IMR-90 (cell line): Measurements from ENCODE around the gene LGALS12. TPM values are rescaled to one million over a fixed set of nuclear protein-coding genes. Genes with fewer than 3 reads are reported as not detected.

Experiments used
- ATAC-seq: fragments of 200-7000 bp; cut with Tn5 transposase; 2 replicates; pipeline ENCODE4 v1.9.1; 2020; ENCODE audit warnings: low read depth, mild to moderate bottlenecking, moderate library complexity
- BruUV-seq: library from RNA; stranded (reverse); fragments of 400-500 nt; replicated peaks from 2 replicates; lab custom pipeline; 2021; lab: Mats Ljungman, UMichigan
- CTCF ChIA-PET: fragments of 300-600 bp; formaldehyde crosslinking; extraction: SDS; loops from one replicate; lab custom pipeline; 2021; ENCODE audit warnings: antibody characterized with exemption; lab: Yijun Ruan, JAX
- POLR2A ChIA-PET: fragments of 300-600 bp; sonication (Branson Sonifier 250); formaldehyde crosslinking; loops from one replicate; lab custom pipeline; 2022; ENCODE audit warnings: antibody characterized with exemption; ENCODE audit not compliant: unreplicated experiment; lab: Charles Lee
- DNase-seq: peaks from one replicate; pipeline ENCODE4 v3.0.0; 2013
- H2AFZ ChIP-seq: replicated peaks from 2 replicates; pipeline ENCODE3; 2013; ENCODE audit warnings: low read length, mild to moderate bottlenecking; ENCODE audit not compliant: poor library complexity
- H2AK5ac ChIP-seq: 2 replicates; pipeline ENCODE4 v1.6.1; 2013; ENCODE audit warnings: low read depth, low read length, inconsistent platforms
- H2AK9ac ChIP-seq: replicated peaks from 2 replicates; pipeline ENCODE3; 2013; ENCODE audit warnings: mild to moderate bottlenecking, low read depth, low read length, moderate library complexity; ENCODE audit not compliant: poor library complexity
- H2BK120ac ChIP-seq: 2 replicates; pipeline ENCODE4 v1.6.1; 2013; ENCODE audit warnings: low read depth, low read length, inconsistent platforms
- H2BK15ac ChIP-seq: 3 replicates; pipeline ENCODE4 v1.6.1; 2013; ENCODE audit warnings: low read depth, low read length, inconsistent platforms
- H2BK20ac ChIP-seq: 2 replicates; pipeline ENCODE4 v1.6.1; 2013; ENCODE audit warnings: low read depth, mild to moderate bottlenecking, inconsistent platforms, low read length, moderate library complexity
- H2BK5ac ChIP-seq: 2 replicates; pipeline ENCODE4 v1.6.1; 2013; ENCODE audit warnings: mild to moderate bottlenecking, low read depth, low read length, inconsistent platforms; ENCODE audit not compliant: poor library complexity, severe bottlenecking
- H3K14ac ChIP-seq: replicated peaks from 2 replicates; pipeline ENCODE4 v1.6.1; 2013; ENCODE audit warnings: low read depth, low read length, inconsistent platforms
- H3K18ac ChIP-seq: 2 replicates; pipeline ENCODE4 v1.6.1; 2013; ENCODE audit warnings: low read depth, low read length, control low read depth
- H3K23ac ChIP-seq: 2 replicates; pipeline ENCODE4 v1.6.1; 2013; ENCODE audit warnings: low read depth, low read length, inconsistent platforms
- H3K27ac ChIP-seq: 2 replicates; pipeline ENCODE4 v1.5.1; 2013; ENCODE audit warnings: mild to moderate bottlenecking, control low read depth, low read length; ENCODE audit not compliant: insufficient read depth
- H3K27me3 ChIP-seq: 2 replicates; pipeline ENCODE4 v1.6.1; 2013; ENCODE audit warnings: low read length; ENCODE audit not compliant: control insufficient read depth, insufficient read depth
- H3K36me3 ChIP-seq: 2 replicates; pipeline ENCODE4 v1.6.1; 2013; ENCODE audit warnings: low read length, mixed read lengths; ENCODE audit not compliant: control insufficient read depth, insufficient read depth
- H3K4ac ChIP-seq: 2 replicates; pipeline ENCODE4 v1.6.1; 2013; ENCODE audit warnings: low read depth, low read length, inconsistent platforms
- H3K4me1 ChIP-seq: 2 replicates; pipeline ENCODE4 v1.6.1; 2013; ENCODE audit warnings: low read length, mixed read lengths; ENCODE audit not compliant: control insufficient read depth, insufficient read depth
- H3K4me2 ChIP-seq: 2 replicates; pipeline ENCODE4 v1.6.1; 2013; ENCODE audit warnings: low read depth, mild to moderate bottlenecking, control low read depth, low read length, moderate library complexity
- H3K4me3 ChIP-seq: 2 replicates; pipeline ENCODE4 v1.5.1; 2013; ENCODE audit warnings: low read depth, mild to moderate bottlenecking, control low read depth, low read length, moderate library complexity; ENCODE audit not compliant: insufficient read depth
- H3K56ac ChIP-seq: 2 replicates; pipeline ENCODE4 v1.6.1; 2013; ENCODE audit warnings: low read length, inconsistent platforms; ENCODE audit not compliant: insufficient read depth; ENCODE audit errors: extremely low read depth
- H3K79me1 ChIP-seq, 2 experiments: 2 replicates each; pipeline ENCODE4 v1.6.1; 2013; ENCODE audit warnings: low read length in 2 of 2, inconsistent platforms in 1 of 2, low read depth in 1 of 2
- H3K9ac ChIP-seq: 2 replicates; pipeline ENCODE4 v1.6.1; 2013; ENCODE audit warnings: low read depth, low read length, control low read depth
- H3K9me1 ChIP-seq: 2 replicates; pipeline ENCODE4 v1.6.1; 2013; ENCODE audit warnings: low read length, inconsistent platforms; ENCODE audit not compliant: insufficient read depth
- H3K9me3 ChIP-seq: 2 replicates; pipeline ENCODE4 v1.6.1; 2013; ENCODE audit warnings: low read length; ENCODE audit not compliant: control insufficient read depth, insufficient read depth
- H4K20me1 ChIP-seq: 2 replicates; pipeline ENCODE4 v1.6.1; 2013; ENCODE audit warnings: low read length, inconsistent platforms; ENCODE audit not compliant: insufficient read depth
- H4K5ac ChIP-seq: 2 replicates; pipeline ENCODE4 v1.6.1; 2013; ENCODE audit warnings: mild to moderate bottlenecking, low read depth, low read length, control low read depth
- H4K8ac ChIP-seq, 2 experiments: 2 replicates each; pipeline ENCODE4 v1.6.1; 2013; ENCODE audit warnings: low read depth in 2 of 2, low read length in 2 of 2, control low read depth in 1 of 2, inconsistent platforms in 1 of 2
- H4K91ac ChIP-seq: 2 replicates; pipeline ENCODE4 v1.6.1; 2013; ENCODE audit warnings: low read depth, low read length, inconsistent platforms; ENCODE audit not compliant: insufficient read depth
- CEBPB ChIP-seq: IDR thresholded peaks from 2 replicates; pipeline ENCODE4 v1.6.1; 2012; ENCODE audit warnings: low read depth, low read length, improper control_type of control experiment
- CHD1 ChIP-seq: IDR thresholded peaks from 2 replicates; pipeline ENCODE4 v1.6.1; 2012; ENCODE audit warnings: low read depth, low read length, improper control_type of control experiment
- FOS ChIP-seq: fragments of 150-350 bp; IDR thresholded peaks from 2 replicates; pipeline ENCODE4 v1.6.1; 2016; ENCODE audit warnings: low read depth, low read length
- MAFK ChIP-seq: IDR thresholded peaks from 2 replicates; pipeline ENCODE4 v1.6.1; 2012; ENCODE audit warnings: low read depth, low read length, improper control_type of control experiment
- MAZ ChIP-seq: IDR thresholded peaks from 2 replicates; pipeline ENCODE4 v1.6.1; 2012; ENCODE audit warnings: low read depth, mild to moderate bottlenecking, low read length, improper control_type of control experiment, moderate library complexity, borderline replicate concordance
- MXI1 ChIP-seq: IDR thresholded peaks from 2 replicates; pipeline ENCODE4 v1.6.1; 2012; ENCODE audit warnings: low read depth, mild to moderate bottlenecking, low read length, moderate library complexity, borderline replicate concordance
- NFE2L2 ChIP-seq: fragments of 150-350 bp; IDR thresholded peaks from 2 replicates; pipeline ENCODE4 v1.6.1; 2016; ENCODE audit warnings: low read depth, mild to moderate bottlenecking, low read length
- POLR2A ChIP-seq: IDR thresholded peaks from 2 replicates; pipeline ENCODE4 v1.6.1; 2012; ENCODE audit warnings: mild to moderate bottlenecking, low read depth, low read length
- RAD21 ChIP-seq: IDR thresholded peaks from 2 replicates; pipeline ENCODE4 v1.6.1; 2012; ENCODE audit warnings: low read length, improper control_type of control experiment
- RCOR1 ChIP-seq: IDR thresholded peaks from 2 replicates; pipeline ENCODE4 v1.6.1; 2012; ENCODE audit warnings: mild to moderate bottlenecking, low read length, improper control_type of control experiment; ENCODE audit not compliant: insufficient replicate concordance
- RFX5 ChIP-seq: IDR thresholded peaks from 2 replicates; pipeline ENCODE4 v1.8.0; 2012; ENCODE audit warnings: low read depth, mild to moderate bottlenecking, low read length, moderate library complexity
- SMC3 ChIP-seq: fragments of 150-350 bp; IDR thresholded peaks from 2 replicates; pipeline ENCODE4 v1.6.1; 2016; ENCODE audit warnings: low read depth, mild to moderate bottlenecking, antibody characterized with exemption, low read length, moderate library complexity
- WGBS, 2 experiments: methylation state at CpG; one replicate each; pipeline versions ENCODE4 v1.1.5 to v1.1.7; 2013; ENCODE audit warnings: missing lambda C conversion rate in 2 of 2; ENCODE audit not compliant: insufficient read length in 1 of 2; ENCODE audit errors: extremely low coverage in 2 of 2; 5-methylcytosine and 5-hydroxymethylcytosine counted together
- dilution Hi-C: fragments of 300-500 bp; cut with HindIII; formaldehyde crosslinking; loops from one replicate; pipeline ENCODE4 v1.14.3; 2018; ENCODE audit warnings: low sequenced_read_pairs; ENCODE audit not compliant: unreplicated experiment
- in situ Hi-C: fragments of 300-500 bp; cut with MboI; formaldehyde crosslinking; loops from 3 replicates; pipeline ENCODE4 v1.14.3; 2019; ENCODE audit warnings: low sequenced_read_pairs, inconsistent platforms, mixed read lengths
- intact Hi-C: fragments of 100-400 bp; cut with micrococcal nuclease; formaldehyde crosslinking; loops from 2 replicates; pipeline ENCODE4 v1.10.0; 2022
- polyA plus RNA-seq, 3 experiments: library from polyadenylated mRNA; depleted of rRNA; stranded (reverse); fragments of >200 nt; gene quantifications; 2 replicates each; pipeline ENCODE4 v1.2.3, GENCODE V29; 2012; ENCODE audit warnings: low replicate concordance in 1 of 3
- total RNA-seq: library from RNA; depleted of rRNA; stranded (reverse); fragments of >200 nt; gene quantifications from 2 replicates; pipeline ENCODE4 v1.2.3, GENCODE V29; 2012
- TF ChIP-seq, protein P1 (sequence below): fragments of 150-350 bp; IDR thresholded peaks from 2 replicates; pipeline ENCODE4 v1.6.1; 2017; ENCODE audit warnings: mild to moderate bottlenecking, antibody characterized with exemption, low read length, low read depth
- TF ChIP-seq, protein P2 (sequence below): fragments of 150-350 bp; IDR thresholded peaks from 2 replicates; pipeline ENCODE4 v1.6.1; 2016; ENCODE audit warnings: low read depth, mild to moderate bottlenecking, low read length, moderate library complexity, borderline replicate concordance
- TF ChIP-seq, protein P3 (sequence below): conservative IDR thresholded peaks from 2 replicates; pipeline ENCODE4 v1.5.1; 2012; ENCODE audit warnings: mild to moderate bottlenecking, low read depth, low read length, improper control_type of control experiment

Gene LGALS12
- total and polyA plus RNA-seq, 2 of the 4 experiments (the other 2 are of a cell fraction): not detected

DNA sequence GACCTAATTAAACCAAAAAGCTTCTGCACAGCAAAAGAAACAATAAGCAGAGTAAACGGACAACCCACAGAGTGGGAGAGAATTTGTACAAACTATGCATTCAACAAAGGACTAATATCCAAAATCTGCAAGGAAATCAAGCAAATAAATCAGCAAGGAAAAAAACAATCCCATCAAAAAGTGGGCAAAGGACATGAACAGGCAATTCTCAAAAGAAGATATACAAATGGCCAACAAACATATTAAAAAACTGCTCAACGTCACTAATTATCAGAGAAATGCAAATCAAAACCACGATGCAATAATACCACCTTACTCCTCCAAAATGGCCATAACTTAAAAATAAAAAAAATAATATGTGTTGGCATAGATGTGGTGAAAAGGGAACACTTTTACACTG, 20.1 kb upstream of the LGALS12 start:
- Histone ChIP-seq H3K4me2 (no peak overlapping the region), H4K91ac (no peak overlapping the region), H2BK5ac (no peak overlapping the region), H3K79me1 (no peaks in the 10 kb centered on the region), H4K20me1 (no peaks in the 10 kb centered on the region), H3K9me1 (no peaks in the 10 kb centered on the region), H3K27me3 (peaks cover 18% of the 10 kb centered on the region), H2AK5ac (no peak overlapping the region), H3K4me3 (no peak overlapping the region), H2AFZ (no peak overlapping the region), H2BK120ac (no peak overlapping the region), H3K9ac (no peak overlapping the region), H3K4ac (no peak overlapping the region), H3K23ac (no peak overlapping the region), H3K4me1 (no peaks in the 10 kb centered on the region), H3K14ac (no peak overlapping the region), H3K27ac (no peak overlapping the region), H3K18ac (no peak overlapping the region), H3K9me3 (no peaks in the 10 kb centered on the region), H4K8ac (no peak overlapping the region), H2BK15ac (no peak overlapping the region), H2BK20ac (no peak overlapping the region), H2AK9ac (no peak overlapping the region), H3K56ac (no peak overlapping the region), H4K5ac (no peak overlapping the region), H3K36me3 (no peaks in the 10 kb centered on the region)
- intact Hi-C loops (no loop called here), in situ Hi-C loops (loop anchor here (25.0 kb wide), 1 partner anchor 452 kb away; the partner anchor contains the start of gene NAA40), dilution Hi-C loops (no loop called here)
- TF ChIP-seq MXI1: no peak
- TF ChIP-seq POLR2A: no peak
- no peak for TF ChIP-seq RCOR1
- no peak for TF ChIP-seq CEBPB
- no peak for TF ChIP-seq RAD21
- TF ChIP-seq, protein P1, sequence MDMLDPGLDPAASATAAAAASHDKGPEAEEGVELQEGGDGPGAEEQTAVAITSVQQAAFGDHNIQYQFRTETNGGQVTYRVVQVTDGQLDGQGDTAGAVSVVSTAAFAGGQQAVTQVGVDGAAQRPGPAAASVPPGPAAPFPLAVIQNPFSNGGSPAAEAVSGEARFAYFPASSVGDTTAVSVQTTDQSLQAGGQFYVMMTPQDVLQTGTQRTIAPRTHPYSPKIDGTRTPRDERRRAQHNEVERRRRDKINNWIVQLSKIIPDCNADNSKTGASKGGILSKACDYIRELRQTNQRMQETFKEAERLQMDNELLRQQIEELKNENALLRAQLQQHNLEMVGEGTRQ: no peak
- no peak for TF ChIP-seq SMC3
- TF ChIP-seq RFX5: no peak
- TF ChIP-seq NFE2L2: no peak
- TF ChIP-seq FOS: no peak
- no peak for TF ChIP-seq MAFK
- no peak for TF ChIP-seq MAZ
- TF ChIP-seq, protein P2, sequence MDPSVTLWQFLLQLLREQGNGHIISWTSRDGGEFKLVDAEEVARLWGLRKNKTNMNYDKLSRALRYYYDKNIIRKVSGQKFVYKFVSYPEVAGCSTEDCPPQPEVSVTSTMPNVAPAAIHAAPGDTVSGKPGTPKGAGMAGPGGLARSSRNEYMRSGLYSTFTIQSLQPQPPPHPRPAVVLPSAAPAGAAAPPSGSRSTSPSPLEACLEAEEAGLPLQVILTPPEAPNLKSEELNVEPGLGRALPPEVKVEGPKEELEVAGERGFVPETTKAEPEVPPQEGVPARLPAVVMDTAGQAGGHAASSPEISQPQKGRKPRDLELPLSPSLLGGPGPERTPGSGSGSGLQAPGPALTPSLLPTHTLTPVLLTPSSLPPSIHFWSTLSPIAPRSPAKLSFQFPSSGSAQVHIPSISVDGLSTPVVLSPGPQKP: no peak
- TF ChIP-seq CHD1: no peak
- TF ChIP-seq, protein P3, sequence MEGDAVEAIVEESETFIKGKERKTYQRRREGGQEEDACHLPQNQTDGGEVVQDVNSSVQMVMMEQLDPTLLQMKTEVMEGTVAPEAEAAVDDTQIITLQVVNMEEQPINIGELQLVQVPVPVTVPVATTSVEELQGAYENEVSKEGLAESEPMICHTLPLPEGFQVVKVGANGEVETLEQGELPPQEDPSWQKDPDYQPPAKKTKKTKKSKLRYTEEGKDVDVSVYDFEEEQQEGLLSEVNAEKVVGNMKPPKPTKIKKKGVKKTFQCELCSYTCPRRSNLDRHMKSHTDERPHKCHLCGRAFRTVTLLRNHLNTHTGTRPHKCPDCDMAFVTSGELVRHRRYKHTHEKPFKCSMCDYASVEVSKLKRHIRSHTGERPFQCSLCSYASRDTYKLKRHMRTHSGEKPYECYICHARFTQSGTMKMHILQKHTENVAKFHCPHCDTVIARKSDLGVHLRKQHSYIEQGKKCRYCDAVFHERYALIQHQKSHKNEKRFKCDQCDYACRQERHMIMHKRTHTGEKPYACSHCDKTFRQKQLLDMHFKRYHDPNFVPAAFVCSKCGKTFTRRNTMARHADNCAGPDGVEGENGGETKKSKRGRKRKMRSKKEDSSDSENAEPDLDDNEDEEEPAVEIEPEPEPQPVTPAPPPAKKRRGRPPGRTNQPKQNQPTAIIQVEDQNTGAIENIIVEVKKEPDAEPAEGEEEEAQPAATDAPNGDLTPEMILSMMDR: no peak
- ATAC-seq (no peak), DNase-seq (no peak)
- WGBS, 2 experiments: no CpG with 5 or more reads among the region's 3 CpGs
- no TSS peak for BruUV-seq
- ChIA-PET CTCF (no interaction called here), POLR2A (no interaction called here)
